ENCODE data around the gene MRPL37. TPM values are rescaled to one million over a fixed set of nuclear protein-coding genes. Genes with fewer than 3 reads are reported as not detected.

MRPL37 gene
- total RNA-seq, 2 donors from 2014 or later: 34.9 to 41.8 TPM

- peaks cover 0 to 5% of the 10 kb centered on the region in 2 donors for H3K36me3 ChIP-seq (replicated peaks in 1 of 2; ENCODE audit: insufficient read depth in 1 of 2, low read depth in 2 of 2)
- H3K9me3 ChIP-seq: no peaks in the 10 kb centered on the region
- H3K27me3 ChIP-seq: no peaks in the 10 kb centered on the region
- TF ChIP-seq POLR2A (IDR thresholded peaks at IDR 0.05) (no peak), CTCF (IDR thresholded peaks at IDR 0.05) (no peak)
- H3K27ac ChIP-seq: no peak overlapping the region
- H3K4me1 ChIP-seq: no peaks in the 10 kb centered on the region
- DNase-seq: no peak
- intact Hi-C loops (cut with DNase I): no loop called here
- no peak for ATAC-seq
- H3K4me3 ChIP-seq: no peak overlapping the region
- 63 to 71% methylated on average over 1 of the region's 1 CpG for WGBS, 2 donors
Measured at GRCh38 chr1:54188291-54188690, 11.7 kb upstream of the MRPL37 start.

DNA sequence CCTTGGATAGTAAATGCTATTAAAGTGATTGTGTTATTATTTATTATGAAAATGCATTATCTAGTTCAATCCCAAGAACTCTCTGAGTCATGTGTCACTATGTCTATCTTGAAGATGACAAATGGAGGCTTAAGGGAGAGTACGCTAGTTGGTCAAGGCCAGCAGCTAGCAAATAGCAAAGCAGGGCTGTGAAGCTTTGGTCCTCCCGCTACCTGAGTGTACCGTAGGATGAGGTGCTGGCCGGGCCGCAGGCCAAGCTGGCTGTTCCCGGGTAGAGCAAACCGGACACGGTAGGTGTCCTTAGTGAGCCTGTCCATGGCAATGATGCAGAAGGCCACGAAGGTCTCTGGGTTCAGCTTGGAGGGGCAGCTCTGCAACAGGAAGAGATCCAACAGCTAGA, 9.4 kb upstream of the MRPL37 start:
- WGBS, 2 donors: 71 to 91% methylated on average over 2 to 9 of the region's 9 CpGs
- no peak overlapping the region for H3K27ac ChIP-seq
- TF ChIP-seq CTCF (IDR thresholded peaks at IDR 0.05): no peak
- no peak for TF ChIP-seq POLR2A (IDR thresholded peaks at IDR 0.05)
- intact Hi-C loops (cut with DNase I): no loop called here
- no peak for ATAC-seq
- no peaks in the 10 kb centered on the region for H3K9me3 ChIP-seq
- H3K4me1 ChIP-seq: no peaks in the 10 kb centered on the region
- no peak overlapping the region for H3K4me3 ChIP-seq
- H3K27me3 ChIP-seq: no peaks in the 10 kb centered on the region
- H3K36me3 ChIP-seq (replicated peaks in 1 of 2; ENCODE audit: insufficient read depth in 1 of 2, low read depth in 2 of 2): peaks cover 0 to 12% of the 10 kb centered on the region in 2 donors
- no peak for DNase-seq

DNA sequence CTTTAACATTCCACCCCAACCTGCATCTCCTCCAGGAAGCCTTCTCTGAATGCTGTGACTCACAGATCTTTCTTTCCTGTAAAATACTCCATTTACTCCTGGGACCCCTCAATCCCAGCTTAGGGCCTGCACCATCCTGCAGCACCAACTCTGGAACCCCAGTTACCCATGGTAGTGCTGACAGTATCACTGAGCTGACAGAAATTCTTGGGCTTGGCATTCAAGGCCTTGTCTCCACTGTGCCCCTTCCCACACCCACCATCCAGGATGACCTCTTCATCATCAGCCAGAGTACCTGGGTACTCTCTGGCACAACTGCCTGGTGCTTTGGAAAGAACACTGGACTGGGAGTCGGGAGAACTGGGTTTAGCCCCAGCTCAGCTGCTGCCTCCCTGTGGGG, 8.4 kb upstream of the MRPL37 start:
- Histone ChIP-seq H3K27ac (no peak overlapping the region), H3K4me1 (no peaks in the 10 kb centered on the region), H3K27me3 (no peaks in the 10 kb centered on the region), H3K9me3 (no peaks in the 10 kb centered on the region), H3K36me3 (replicated peaks in 1 of 2; ENCODE audit: insufficient read depth in 1 of 2, low read depth in 2 of 2) (peaks cover 0 to 15% of the 10 kb centered on the region in 2 donors), H3K4me3 (no peak overlapping the region)
- WGBS, 2 donors: 86 to 100% methylated on average over 1 of the region's 1 CpG
- intact Hi-C loops (cut with DNase I): no loop called here
- TF ChIP-seq POLR2A (IDR thresholded peaks at IDR 0.05): no peak
- no peak for TF ChIP-seq CTCF (IDR thresholded peaks at IDR 0.05)
- DNase-seq (no peak), ATAC-seq (no peak)

DNA sequence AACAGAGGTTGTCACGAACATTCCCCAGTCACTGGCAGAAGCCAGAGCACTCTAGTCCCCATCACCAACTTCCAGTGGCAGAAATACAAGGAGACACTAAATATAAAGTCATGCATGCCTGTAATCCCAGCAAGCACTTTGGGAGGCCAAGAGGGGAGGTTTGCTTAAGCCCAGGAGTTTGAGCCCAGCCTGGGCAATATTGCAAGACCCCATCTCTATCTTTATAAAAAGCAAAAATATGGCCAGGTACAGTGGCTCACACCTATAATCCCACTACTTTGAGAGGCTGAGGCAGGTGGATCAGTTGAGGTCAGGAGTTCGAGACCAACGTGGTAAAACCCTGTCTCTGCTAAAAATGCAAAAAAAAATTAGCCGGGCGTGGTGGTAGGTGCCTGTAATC, 6.5 kb upstream of the MRPL37 start:
- H3K4me1 ChIP-seq: no peaks in the 10 kb centered on the region
- WGBS, 2 donors: 93% methylated on average over 5 of the region's 5 CpGs
- ATAC-seq: no peak
- intact Hi-C loops (cut with DNase I): no loop called here
- no peak overlapping the region for H3K27ac ChIP-seq
- no peaks in the 10 kb centered on the region for H3K9me3 ChIP-seq
- TF ChIP-seq POLR2A (IDR thresholded peaks at IDR 0.05) (no peak), CTCF (IDR thresholded peaks at IDR 0.05) (no peak)
- DNase-seq: no peak
- H3K27me3 ChIP-seq: no peaks in the 10 kb centered on the region
- peaks cover 0 to 15% of the 10 kb centered on the region in 2 donors for H3K36me3 ChIP-seq (replicated peaks in 1 of 2; ENCODE audit: insufficient read depth in 1 of 2, low read depth in 2 of 2)
- H3K4me3 ChIP-seq: no peak overlapping the region

DNA sequence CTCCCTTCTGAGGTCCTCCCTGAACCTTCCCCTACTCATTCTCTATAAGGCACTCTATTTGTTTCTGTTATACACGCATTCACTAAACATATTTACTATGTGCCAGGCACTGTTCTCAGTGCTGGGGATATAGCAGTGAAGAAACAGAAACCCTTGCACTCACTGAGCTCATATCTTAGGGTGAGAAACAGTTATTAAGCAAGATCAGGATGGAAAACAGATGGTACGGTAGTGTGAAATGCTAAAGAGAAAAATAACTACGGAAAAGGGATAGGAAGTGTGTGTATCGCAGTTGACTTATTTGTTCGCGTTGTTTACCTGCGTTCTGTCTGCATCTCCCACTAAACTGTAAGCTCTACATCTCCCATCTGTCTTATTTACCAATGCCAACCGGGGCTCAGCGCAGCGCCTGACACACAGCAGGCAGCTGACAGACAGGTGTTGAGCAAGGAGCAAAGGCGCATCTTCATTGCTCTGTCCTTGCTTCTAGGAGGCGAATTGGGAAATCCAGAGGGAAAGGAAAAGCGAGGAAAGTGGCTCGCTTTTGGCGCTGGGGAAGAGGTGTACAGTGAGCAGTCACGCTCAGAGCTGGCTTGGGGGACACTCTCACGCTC, 709 bp upstream of the MRPL37 start:
- Histone ChIP-seq H3K9me3 (no peaks in the 10 kb centered on the region), H3K27me3 (no peaks in the 10 kb centered on the region), H3K27ac (peak overlapping the region in 3 of 4 donors; percentile 83 to 86 (median 84)), H3K4me1 (peaks cover 30% of the 10 kb centered on the region), H3K4me3 (peak overlapping the region; percentile 95 to 99), H3K36me3 (replicated peaks in 1 of 2; ENCODE audit: insufficient read depth in 1 of 2, low read depth in 2 of 2) (peaks cover 0 to 9% of the 10 kb centered on the region in 2 donors)
- intact Hi-C loops (cut with DNase I): no loop called here
- TF ChIP-seq CTCF (IDR thresholded peaks at IDR 0.05) (no peak), POLR2A (IDR thresholded peaks at IDR 0.05) (no peak)
- 4% methylated on average over 15 to 17 of the region's 17 CpGs for WGBS, 2 donors
- ATAC-seq: no peak
- no peak for DNase-seq
